ENCODE results near the gene ATE1. TPM values are rescaled to one million over a fixed set of nuclear protein-coding genes. Genes with fewer than 3 reads are reported as not detected.

The ATE1 gene
- total and polyA plus RNA-seq, 2 experiments from 2014 or later, result 17.4 to 24.5 TPM

GRCh38 chr10:121708728-121709674 is 218.8 kb downstream of the ATE1 start:
- peaks cover 28% of the 10 kb centered on the region for H3K4me1 ChIP-seq (ENCODE audit: insufficient read depth)
- ATAC-seq (peak; percentile 89), DNase-seq (ENCODE audit: low spot score) (peak; percentile 42)
- H3K36me3 Mint-ChIP-seq (ENCODE audit: low read depth), result no peaks in the 10 kb centered on the region; the same call in 2 of the 3 replicates
- H3K79me2 ChIP-seq (replicated peaks; ENCODE audit: insufficient read depth), result no peaks in the 10 kb centered on the region
- H3K4me1 Mint-ChIP-seq, result peaks cover 31% of the 10 kb centered on the region
- peaks cover 4% of the 10 kb centered on the region; the same call in 2 of the 3 replicates for H3K9me3 Mint-ChIP-seq
- H4K20me1 ChIP-seq (replicated peaks; ENCODE audit: insufficient read depth), result no peaks in the 10 kb centered on the region
- no peaks in the 10 kb centered on the region for H3K36me3 ChIP-seq (ENCODE audit: insufficient read depth)
- H2AFZ ChIP-seq, result peak overlapping the region; percentile 6; the same call in 1 of the 2 replicates
- TF ChIP-seq, protein P1, sequence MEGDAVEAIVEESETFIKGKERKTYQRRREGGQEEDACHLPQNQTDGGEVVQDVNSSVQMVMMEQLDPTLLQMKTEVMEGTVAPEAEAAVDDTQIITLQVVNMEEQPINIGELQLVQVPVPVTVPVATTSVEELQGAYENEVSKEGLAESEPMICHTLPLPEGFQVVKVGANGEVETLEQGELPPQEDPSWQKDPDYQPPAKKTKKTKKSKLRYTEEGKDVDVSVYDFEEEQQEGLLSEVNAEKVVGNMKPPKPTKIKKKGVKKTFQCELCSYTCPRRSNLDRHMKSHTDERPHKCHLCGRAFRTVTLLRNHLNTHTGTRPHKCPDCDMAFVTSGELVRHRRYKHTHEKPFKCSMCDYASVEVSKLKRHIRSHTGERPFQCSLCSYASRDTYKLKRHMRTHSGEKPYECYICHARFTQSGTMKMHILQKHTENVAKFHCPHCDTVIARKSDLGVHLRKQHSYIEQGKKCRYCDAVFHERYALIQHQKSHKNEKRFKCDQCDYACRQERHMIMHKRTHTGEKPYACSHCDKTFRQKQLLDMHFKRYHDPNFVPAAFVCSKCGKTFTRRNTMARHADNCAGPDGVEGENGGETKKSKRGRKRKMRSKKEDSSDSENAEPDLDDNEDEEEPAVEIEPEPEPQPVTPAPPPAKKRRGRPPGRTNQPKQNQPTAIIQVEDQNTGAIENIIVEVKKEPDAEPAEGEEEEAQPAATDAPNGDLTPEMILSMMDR (conservative IDR thresholded peaks at IDR 0.05; ENCODE audit: low read depth in 2 of 2), result peak in 1 of 2 experiments; percentile 18; a peak in 1 of 4 replicates
- no peak for TF ChIP-seq EZH2 (IDR thresholded peaks at IDR 0.05; ENCODE audit: low read depth, unreplicated experiment)
- TF ChIP-seq STAT1 (IDR thresholded peaks at IDR 0.05; ENCODE audit: unreplicated experiment), result no peak
- no peak overlapping the region for H3K27ac ChIP-seq (ENCODE audit: low read depth)
- H3K4me3 ChIP-seq, result no peak overlapping the region
- no peaks in the 10 kb centered on the region for H3K27me3 ChIP-seq (ENCODE audit: insufficient read depth)
- no peaks in the 10 kb centered on the region for H3F3A ChIP-seq (replicated peaks; ENCODE audit: low read depth)
- H3K4me2 ChIP-seq, result peak overlapping the region; percentile 67
- H3K9me2 ChIP-seq (ENCODE audit: insufficient read depth), result no peaks in the 10 kb centered on the region
- peaks cover 6% of the 10 kb centered on the region for H3K27me3 Mint-ChIP-seq (ENCODE audit: insufficient read depth, low read depth, poor library complexity)
- H3K27ac Mint-ChIP-seq, result no peak overlapping the region
- no peak overlapping the region; the same call in 2 of the 3 replicates for H3K4me3 Mint-ChIP-seq

GRCh38 chr10:121702351-121703320 is 225.2 kb downstream of the ATE1 start:
- Mint-ChIP-seq H3K4me1 (peaks cover 5% of the 10 kb centered on the region; the same call in 1 of the 3 replicates), H3K27me3 (ENCODE audit: insufficient read depth, low read depth, poor library complexity) (no peaks in the 10 kb centered on the region), H3K36me3 (ENCODE audit: low read depth) (peaks cover 5% of the 10 kb centered on the region; the same call in 1 of the 3 replicates), H3K27ac (no peak overlapping the region), H3K4me3 (no peak overlapping the region), H3K9me3 (peaks cover 9% of the 10 kb centered on the region; the same call in 1 of the 3 replicates)
- Histone ChIP-seq H4K20me1 (replicated peaks; ENCODE audit: insufficient read depth) (no peaks in the 10 kb centered on the region), H3K4me1 (ENCODE audit: insufficient read depth) (peaks cover 7% of the 10 kb centered on the region), H3K27me3 (ENCODE audit: insufficient read depth) (no peaks in the 10 kb centered on the region), H2AFZ (0 out of 2 replicates have a peak overlapping the region, but pooled peaks have one; percentile 32), H3K4me2 (no peak overlapping the region), H3K9me2 (ENCODE audit: insufficient read depth) (0 out of 2 replicates have a peak, but pooled peaks cover 2% of the 10 kb centered on the region), H3K4me3 (no peak overlapping the region), H3K79me2 (replicated peaks; ENCODE audit: insufficient read depth) (no peaks in the 10 kb centered on the region), H3F3A (replicated peaks; ENCODE audit: low read depth) (no peaks in the 10 kb centered on the region), H3K36me3 (ENCODE audit: insufficient read depth) (no peaks in the 10 kb centered on the region), H3K27ac (ENCODE audit: low read depth) (no peak overlapping the region)
- DNase-seq (ENCODE audit: low spot score) (no peak), ATAC-seq (no peak)
- TF ChIP-seq POLR2AphosphoS5 (IDR thresholded peaks at IDR 0.05; ENCODE audit: low read depth) (no peak), ZNF331 (CRISPR knock-in tag; IDR thresholded peaks at IDR 0.05; ENCODE audit: low read depth) (no peak), ZNF114 (CRISPR knock-in tag; IDR thresholded peaks at IDR 0.05) (no peak)
- TF ChIP-seq, protein P2, sequence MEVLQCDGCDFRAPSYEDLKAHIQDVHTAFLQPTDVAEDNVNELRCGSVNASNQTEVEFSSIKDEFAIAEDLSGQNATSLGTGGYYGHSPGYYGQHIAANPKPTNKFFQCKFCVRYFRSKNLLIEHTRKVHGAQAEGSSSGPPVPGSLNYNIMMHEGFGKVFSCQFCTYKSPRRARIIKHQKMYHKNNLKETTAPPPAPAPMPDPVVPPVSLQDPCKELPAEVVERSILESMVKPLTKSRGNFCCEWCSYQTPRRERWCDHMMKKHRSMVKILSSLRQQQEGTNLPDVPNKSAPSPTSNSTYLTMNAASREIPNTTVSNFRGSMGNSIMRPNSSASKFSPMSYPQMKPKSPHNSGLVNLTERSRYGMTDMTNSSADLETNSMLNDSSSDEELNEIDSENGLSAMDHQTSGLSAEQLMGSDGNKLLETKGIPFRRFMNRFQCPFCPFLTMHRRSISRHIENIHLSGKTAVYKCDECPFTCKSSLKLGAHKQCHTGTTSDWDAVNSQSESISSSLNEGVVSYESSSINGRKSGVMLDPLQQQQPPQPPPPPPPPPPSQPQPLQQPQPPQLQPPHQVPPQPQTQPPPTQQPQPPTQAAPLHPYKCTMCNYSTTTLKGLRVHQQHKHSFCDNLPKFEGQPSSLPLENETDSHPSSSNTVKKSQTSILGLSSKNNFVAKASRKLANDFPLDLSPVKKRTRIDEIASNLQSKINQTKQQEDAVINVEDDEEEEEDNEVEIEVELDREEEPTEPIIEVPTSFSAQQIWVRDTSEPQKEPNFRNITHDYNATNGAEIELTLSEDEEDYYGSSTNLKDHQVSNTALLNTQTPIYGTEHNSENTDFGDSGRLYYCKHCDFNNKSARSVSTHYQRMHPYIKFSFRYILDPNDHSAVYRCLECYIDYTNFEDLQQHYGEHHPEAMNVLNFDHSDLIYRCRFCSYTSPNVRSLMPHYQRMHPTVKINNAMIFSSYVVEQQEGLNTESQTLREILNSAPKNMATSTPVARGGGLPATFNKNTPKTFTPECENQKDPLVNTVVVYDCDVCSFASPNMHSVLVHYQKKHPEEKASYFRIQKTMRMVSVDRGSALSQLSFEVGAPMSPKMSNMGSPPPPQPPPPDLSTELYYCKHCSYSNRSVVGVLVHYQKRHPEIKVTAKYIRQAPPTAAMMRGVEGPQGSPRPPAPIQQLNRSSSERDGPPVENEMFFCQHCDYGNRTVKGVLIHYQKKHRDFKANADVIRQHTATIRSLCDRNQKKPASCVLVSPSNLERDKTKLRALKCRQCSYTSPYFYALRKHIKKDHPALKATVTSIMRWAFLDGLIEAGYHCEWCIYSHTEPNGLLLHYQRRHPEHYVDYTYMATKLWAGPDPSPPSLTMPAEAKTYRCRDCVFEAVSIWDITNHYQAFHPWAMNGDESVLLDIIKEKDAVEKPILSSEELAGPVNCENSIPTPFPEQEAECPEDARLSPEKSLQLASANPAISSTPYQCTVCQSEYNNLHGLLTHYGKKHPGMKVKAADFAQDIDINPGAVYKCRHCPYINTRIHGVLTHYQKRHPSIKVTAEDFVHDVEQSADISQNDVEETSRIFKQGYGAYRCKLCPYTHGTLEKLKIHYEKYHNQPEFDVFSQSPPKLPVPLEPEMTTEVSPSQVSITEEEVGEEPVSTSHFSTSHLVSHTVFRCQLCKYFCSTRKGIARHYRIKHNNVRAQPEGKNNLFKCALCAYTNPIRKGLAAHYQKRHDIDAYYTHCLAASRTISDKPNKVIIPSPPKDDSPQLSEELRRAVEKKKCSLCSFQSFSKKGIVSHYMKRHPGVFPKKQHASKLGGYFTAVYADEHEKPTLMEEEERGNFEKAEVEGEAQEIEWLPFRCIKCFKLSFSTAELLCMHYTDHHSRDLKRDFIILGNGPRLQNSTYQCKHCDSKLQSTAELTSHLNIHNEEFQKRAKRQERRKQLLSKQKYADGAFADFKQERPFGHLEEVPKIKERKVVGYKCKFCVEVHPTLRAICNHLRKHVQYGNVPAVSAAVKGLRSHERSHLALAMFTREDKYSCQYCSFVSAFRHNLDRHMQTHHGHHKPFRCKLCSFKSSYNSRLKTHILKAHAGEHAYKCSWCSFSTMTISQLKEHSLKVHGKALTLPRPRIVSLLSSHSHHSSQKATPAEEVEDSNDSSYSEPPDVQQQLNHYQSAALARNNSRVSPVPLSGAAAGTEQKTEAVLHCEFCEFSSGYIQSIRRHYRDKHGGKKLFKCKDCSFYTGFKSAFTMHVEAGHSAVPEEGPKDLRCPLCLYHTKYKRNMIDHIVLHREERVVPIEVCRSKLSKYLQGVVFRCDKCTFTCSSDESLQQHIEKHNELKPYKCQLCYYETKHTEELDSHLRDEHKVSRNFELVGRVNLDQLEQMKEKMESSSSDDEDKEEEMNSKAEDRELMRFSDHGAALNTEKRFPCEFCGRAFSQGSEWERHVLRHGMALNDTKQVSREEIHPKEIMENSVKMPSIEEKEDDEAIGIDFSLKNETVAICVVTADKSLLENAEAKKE (CRISPR knock-in tag; IDR thresholded peaks at IDR 0.05), result no peak

All from GM23338 (cell line).